ENCODE data around the gene TAF13.
A peak's percentile ranks its signal among the peaks of the same experiment; 100 is the strongest.

TAF13 gene

DNA sequence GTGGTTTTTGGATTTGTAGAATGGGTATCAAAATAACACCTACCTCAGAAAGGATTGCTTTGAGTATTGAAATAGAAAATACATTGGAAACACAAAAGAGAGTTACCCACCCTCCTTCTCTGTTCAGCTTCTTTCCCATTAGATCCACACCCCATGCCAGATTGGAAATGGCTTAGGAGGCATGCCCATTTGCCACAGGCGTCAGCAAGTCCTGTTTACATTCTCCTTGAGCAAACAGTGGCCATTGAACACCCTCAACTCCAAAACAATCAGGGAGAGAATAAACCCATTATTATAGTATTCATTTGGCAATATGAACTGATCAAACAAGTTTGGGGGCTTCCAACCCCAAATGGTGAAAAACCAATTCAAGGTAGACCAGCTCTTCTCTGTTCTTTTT is 40.5 kb upstream of the TAF13 start:
- Histone ChIP-seq H4K20me1 (ENCODE audit: insufficient read depth, low read length) (no peaks in the 10 kb centered on the region), H3K9me2 (ENCODE audit: low read depth, low read length) (no peaks in the 10 kb centered on the region), H3K27ac (ENCODE audit: low read depth, low read length, poor library complexity, severe bottlenecking) (no peak overlapping the region), H3K27me3 (ENCODE audit: insufficient read depth, low read length) (no peaks in the 10 kb centered on the region), H3K79me2 (ENCODE audit: insufficient read depth, low read length) (peaks cover 11% of the 10 kb centered on the region; the same call in 1 of the 2 replicates), H3K9me3 (ENCODE audit: low read length) (no peaks in the 10 kb centered on the region), H3K9ac (ENCODE audit: low read length) (no peak overlapping the region; the same call in 1 of the 2 replicates), H2AFZ (ENCODE audit: low read length) (no peak overlapping the region), H3K36me3 (ENCODE audit: insufficient read depth, low read length) (no peaks in the 10 kb centered on the region), H3F3A (ENCODE audit: insufficient read depth, low read length) (no peaks in the 10 kb centered on the region), H3K4me2 (ENCODE audit: low read length) (peak overlapping the region; percentile 57; the same call in 1 of the 2 replicates), H3K4me3 (ENCODE audit: low read depth, low read length, poor library complexity, severe bottlenecking) (peak overlapping the region; percentile 46), H3K4me1 (ENCODE audit: insufficient read depth, low read length, severe bottlenecking) (peaks cover 61% of the 10 kb centered on the region)
- TF ChIP-seq CTCF (IDR thresholded peaks at IDR 0.05; ENCODE audit: low read length) (no peak), EZH2 (IDR thresholded peaks at IDR 0.05; ENCODE audit: borderline replicate concordance, low read length) (no peak)

DNA sequence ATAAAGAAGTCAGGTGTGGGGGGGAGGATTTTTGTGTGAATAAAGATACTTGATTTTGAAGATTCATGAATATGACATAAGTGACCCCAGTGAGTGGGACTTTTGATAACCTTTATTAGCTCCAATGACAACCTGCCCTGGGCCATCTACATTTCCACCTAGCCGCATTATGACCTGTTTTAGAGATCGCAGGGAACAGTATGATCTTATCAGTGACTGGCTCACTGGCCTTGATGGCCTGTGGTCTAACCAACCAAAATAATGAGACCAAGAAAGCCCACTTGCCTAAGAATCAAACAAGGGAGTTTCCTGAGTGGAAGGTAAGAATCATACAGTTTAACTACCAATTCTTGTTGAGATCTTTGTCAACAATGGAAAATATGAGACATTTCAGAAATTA is 39.9 kb upstream of the TAF13 start:
- peak overlapping the region; percentile 57 for H3K4me2 ChIP-seq (ENCODE audit: low read length)
- no peak for TF ChIP-seq CTCF (IDR thresholded peaks at IDR 0.05; ENCODE audit: low read length)
- H3K4me1 ChIP-seq (ENCODE audit: insufficient read depth, low read length, severe bottlenecking): peaks cover 61% of the 10 kb centered on the region
- H3K27ac ChIP-seq (ENCODE audit: low read depth, low read length, poor library complexity, severe bottlenecking): no peak overlapping the region
- no peaks in the 10 kb centered on the region for H3K36me3 ChIP-seq (ENCODE audit: insufficient read depth, low read length)
- no peak overlapping the region for H2AFZ ChIP-seq (ENCODE audit: low read length)
- peak overlapping the region; percentile 46 for H3K4me3 ChIP-seq (ENCODE audit: low read depth, low read length, poor library complexity, severe bottlenecking)
- no peaks in the 10 kb centered on the region for H3K9me3 ChIP-seq (ENCODE audit: low read length)
- no peaks in the 10 kb centered on the region for H3K27me3 ChIP-seq (ENCODE audit: insufficient read depth, low read length)
- no peaks in the 10 kb centered on the region for H3F3A ChIP-seq (ENCODE audit: insufficient read depth, low read length)
- no peaks in the 10 kb centered on the region for H3K9me2 ChIP-seq (ENCODE audit: low read depth, low read length)
- peaks cover 11% of the 10 kb centered on the region; the same call in 1 of the 2 replicates for H3K79me2 ChIP-seq (ENCODE audit: insufficient read depth, low read length)
- H3K9ac ChIP-seq (ENCODE audit: low read length): peak overlapping the region; percentile 11; the same call in 1 of the 2 replicates
- H4K20me1 ChIP-seq (ENCODE audit: insufficient read depth, low read length): no peaks in the 10 kb centered on the region

DNA sequence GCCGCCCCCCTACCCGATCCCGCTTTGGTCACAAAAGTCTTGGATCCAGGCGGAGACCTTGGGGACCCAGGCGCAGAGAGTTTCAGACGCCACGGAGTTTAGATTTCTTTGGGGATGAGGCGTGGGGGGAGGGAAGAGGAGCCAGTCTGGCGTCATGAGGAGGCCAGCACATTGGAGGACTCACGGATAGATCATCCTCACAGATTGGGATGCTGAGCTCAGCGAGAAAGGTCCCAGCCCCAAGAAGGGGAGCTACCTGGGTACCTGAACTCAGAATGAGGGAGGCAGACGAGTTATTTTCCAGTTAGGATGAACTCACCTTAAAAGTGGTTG is 38.5 kb upstream of the TAF13 start:
- Histone ChIP-seq H3K79me2 (ENCODE audit: insufficient read depth, low read length) (peaks cover 11% of the 10 kb centered on the region; the same call in 1 of the 2 replicates), H3K9me3 (ENCODE audit: low read length) (no peaks in the 10 kb centered on the region), H3K27me3 (ENCODE audit: insufficient read depth, low read length) (no peaks in the 10 kb centered on the region), H3K4me2 (ENCODE audit: low read length) (peak overlapping the region; percentile 84), H3F3A (ENCODE audit: insufficient read depth, low read length) (no peaks in the 10 kb centered on the region), H3K4me1 (ENCODE audit: insufficient read depth, low read length, severe bottlenecking) (peaks cover 61% of the 10 kb centered on the region), H3K9me2 (ENCODE audit: low read depth, low read length) (no peaks in the 10 kb centered on the region), H3K36me3 (ENCODE audit: insufficient read depth, low read length) (no peaks in the 10 kb centered on the region), H4K20me1 (ENCODE audit: insufficient read depth, low read length) (no peaks in the 10 kb centered on the region), H2AFZ (ENCODE audit: low read length) (peak overlapping the region; percentile 22; the same call in 1 of the 2 replicates), H3K9ac (ENCODE audit: low read length) (peak overlapping the region; percentile 72), H3K4me3 (ENCODE audit: low read depth, low read length, poor library complexity, severe bottlenecking) (peak overlapping the region; percentile 79), H3K27ac (ENCODE audit: low read depth, low read length, poor library complexity, severe bottlenecking) (peak overlapping the region; percentile 53)
- TF ChIP-seq EZH2 (IDR thresholded peaks at IDR 0.05; ENCODE audit: borderline replicate concordance, low read length) (no peak), CTCF (IDR thresholded peaks at IDR 0.05; ENCODE audit: low read length) (no peak)

All from OCI-LY1 (cell line).